NCI-H1092 (cell line): Measurements from ENCODE around the gene RPL10.

Experiments used
- DNase-seq: peaks from one replicate; lab custom pipeline; 2025; lab: John Stamatoyannopoulos, UW

The RPL10 gene

DNA sequence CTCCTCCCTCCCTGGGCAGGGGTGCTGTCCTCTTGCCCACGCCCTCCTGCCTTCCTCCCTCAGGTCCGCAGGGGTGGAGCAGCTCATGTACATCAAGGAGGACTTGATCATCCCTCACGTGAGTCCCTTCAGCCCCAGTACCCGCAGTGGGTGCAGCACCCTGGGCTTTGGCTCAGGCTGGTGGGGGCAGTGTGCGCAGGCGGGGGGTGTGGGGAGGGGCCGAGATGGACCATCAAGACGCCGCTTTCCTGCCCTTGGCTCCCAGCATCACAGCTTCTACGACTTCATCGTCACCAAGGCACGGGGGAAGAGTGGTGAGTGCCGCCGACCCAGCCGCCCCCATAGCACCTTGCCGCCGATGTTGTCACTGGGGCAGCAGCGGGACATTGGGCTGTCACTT, 51.4 kb downstream of the RPL10 start:
- DNase-seq = no peak

DNA sequence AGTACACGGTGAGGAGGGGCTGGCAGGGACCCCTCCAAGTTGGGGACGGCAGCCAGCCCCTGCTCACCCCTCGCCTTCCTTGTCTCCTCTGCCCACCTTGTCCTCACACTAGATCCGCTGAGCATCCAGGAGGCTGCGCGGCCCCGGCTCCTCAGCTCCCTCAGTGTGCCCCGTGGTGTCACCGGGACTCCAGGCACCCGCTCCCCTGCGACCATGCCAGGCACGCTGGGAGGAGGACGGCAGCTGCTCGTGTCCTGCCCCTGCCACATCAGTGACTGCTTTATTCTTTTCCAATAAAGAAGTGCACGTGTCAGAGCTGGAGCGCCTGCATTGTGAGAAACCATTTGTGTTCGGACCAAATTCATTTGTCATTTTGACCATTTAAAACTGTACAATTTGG, 52.1 kb downstream of the RPL10 start:
- DNase-seq = no peak
